Measurements from ENCODE around the gene LASP1NB.

DNA sequence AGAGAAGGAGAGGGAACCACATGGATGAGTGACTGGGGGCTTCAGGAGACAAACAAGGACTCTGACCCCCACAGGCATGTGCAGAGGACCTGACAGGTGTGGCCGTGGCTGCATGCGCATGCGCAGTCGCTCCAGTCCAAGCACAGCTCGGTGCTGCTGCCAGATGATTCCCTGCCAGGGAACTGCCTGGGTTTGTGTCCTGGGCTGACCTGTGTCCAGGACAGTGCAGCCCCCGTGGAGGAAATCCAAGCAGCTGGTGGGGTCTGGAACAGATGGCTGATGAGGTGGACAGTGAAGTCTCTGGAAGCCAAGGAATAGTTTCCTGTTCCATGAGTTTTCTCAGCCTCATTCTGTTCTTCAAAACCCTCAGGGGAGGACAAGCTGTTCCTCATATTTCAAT, 28.2 kb upstream of the LASP1NB start:
- TF ChIP-seq POLR2AphosphoS5 (IDR thresholded peaks at IDR 0.05; ENCODE audit: low read depth, low read length) (no peak), SIN3A (IDR thresholded peaks at IDR 0.05; ENCODE audit: borderline replicate concordance, insufficient read depth, low read length) (0 out of 2 replicates have a peak, but pooled peaks have one; percentile 41), TAF1 (IDR thresholded peaks at IDR 0.05; ENCODE audit: borderline replicate concordance, insufficient read depth, low read length) (no peak), FOXP2 (optimal IDR thresholded peaks at IDR 0.05; ENCODE audit: borderline replicate concordance, extremely low read depth, extremely low read length, insufficient read depth) (no peak)
- TF ChIP-seq, protein P1, sequence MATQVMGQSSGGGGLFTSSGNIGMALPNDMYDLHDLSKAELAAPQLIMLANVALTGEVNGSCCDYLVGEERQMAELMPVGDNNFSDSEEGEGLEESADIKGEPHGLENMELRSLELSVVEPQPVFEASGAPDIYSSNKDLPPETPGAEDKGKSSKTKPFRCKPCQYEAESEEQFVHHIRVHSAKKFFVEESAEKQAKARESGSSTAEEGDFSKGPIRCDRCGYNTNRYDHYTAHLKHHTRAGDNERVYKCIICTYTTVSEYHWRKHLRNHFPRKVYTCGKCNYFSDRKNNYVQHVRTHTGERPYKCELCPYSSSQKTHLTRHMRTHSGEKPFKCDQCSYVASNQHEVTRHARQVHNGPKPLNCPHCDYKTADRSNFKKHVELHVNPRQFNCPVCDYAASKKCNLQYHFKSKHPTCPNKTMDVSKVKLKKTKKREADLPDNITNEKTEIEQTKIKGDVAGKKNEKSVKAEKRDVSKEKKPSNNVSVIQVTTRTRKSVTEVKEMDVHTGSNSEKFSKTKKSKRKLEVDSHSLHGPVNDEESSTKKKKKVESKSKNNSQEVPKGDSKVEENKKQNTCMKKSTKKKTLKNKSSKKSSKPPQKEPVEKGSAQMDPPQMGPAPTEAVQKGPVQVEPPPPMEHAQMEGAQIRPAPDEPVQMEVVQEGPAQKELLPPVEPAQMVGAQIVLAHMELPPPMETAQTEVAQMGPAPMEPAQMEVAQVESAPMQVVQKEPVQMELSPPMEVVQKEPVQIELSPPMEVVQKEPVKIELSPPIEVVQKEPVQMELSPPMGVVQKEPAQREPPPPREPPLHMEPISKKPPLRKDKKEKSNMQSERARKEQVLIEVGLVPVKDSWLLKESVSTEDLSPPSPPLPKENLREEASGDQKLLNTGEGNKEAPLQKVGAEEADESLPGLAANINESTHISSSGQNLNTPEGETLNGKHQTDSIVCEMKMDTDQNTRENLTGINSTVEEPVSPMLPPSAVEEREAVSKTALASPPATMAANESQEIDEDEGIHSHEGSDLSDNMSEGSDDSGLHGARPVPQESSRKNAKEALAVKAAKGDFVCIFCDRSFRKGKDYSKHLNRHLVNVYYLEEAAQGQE (IDR thresholded peaks at IDR 0.05; ENCODE audit: insufficient read depth in 1 of 2, low read depth in 2 of 2, low read length in 2 of 2): no peak

Data from PFSK-1 (cell line).